HEK293T (cell line): ENCODE data around the gene INPP4B.

ENCODE experiments used
- ELF4 ChIP-seq: fragments of 450-650 bp; IDR thresholded peaks from 2 replicates; pipeline ENCODE4 v1.6.1; 2017; ENCODE audit warnings: antibody characterized with exemption
- FOXK2 ChIP-seq: fragments of 450-650 bp; IDR thresholded peaks from 2 replicates; pipeline ENCODE4 v1.6.1; 2016; ENCODE audit warnings: mild to moderate bottlenecking
- FOXM1 ChIP-seq: fragments of 450-650 bp; IDR thresholded peaks from 2 replicates; pipeline ENCODE4 v1.6.1; 2017; ENCODE audit warnings: mild to moderate bottlenecking, borderline replicate concordance
- HDGF ChIP-seq: fragments of 450-650 bp; IDR thresholded peaks from 2 replicates; pipeline ENCODE4 v1.6.1; 2017; ENCODE audit warnings: antibody characterized with exemption, borderline replicate concordance
- SP1 ChIP-seq: fragments of 450-650 bp; IDR thresholded peaks from 2 replicates; pipeline ENCODE4 v1.6.1; 2017
- SUZ12 ChIP-seq: fragments of 450-650 bp; IDR thresholded peaks from 2 replicates; pipeline ENCODE4 v1.6.1; 2016; ENCODE audit warnings: mild to moderate bottlenecking
- TARDBP ChIP-seq: fragments of 450-650 bp; IDR thresholded peaks from 2 replicates; pipeline ENCODE4 v1.6.1; 2016
- ZNF384 ChIP-seq: fragments of 450-650 bp; IDR thresholded peaks from 2 replicates; pipeline ENCODE4 v1.6.1; 2016

DNA sequence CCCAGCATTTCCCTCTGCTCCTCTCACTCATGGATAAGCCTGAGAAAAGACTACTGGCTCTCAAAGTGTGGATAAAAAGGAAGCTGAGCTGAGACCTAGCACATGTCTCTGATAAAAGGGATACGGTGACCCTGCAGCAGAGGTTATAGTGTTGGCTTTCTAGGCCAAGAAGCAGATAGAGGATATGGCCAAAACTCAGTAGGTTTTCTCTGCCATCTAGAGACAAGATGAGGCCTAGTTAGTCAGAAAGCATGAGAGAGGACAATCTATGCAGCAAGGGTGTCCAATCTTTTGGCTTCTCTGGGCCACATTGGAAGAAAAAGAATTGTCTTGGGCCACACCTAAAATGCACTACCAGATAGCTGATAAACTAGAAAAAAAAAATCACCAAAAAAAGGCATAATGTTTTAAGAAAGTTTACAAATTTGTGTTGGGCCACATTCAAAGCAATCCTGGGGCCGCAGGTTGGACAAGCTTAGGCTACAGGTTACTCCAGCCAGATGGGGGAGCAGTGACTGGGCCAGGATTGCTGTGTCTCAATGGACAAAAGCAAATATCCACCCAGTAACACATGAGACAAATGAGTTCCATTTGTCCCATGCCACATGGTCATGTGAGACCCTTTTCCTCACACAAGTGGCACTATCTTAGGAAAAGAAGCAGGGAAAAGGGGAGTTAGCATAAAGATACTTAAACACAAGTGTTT lies 411.4 kb downstream of the INPP4B start:
- TF ChIP-seq SP1 (no peak), ELF4 (no peak), FOXK2 (no peak), SUZ12 (no peak), TARDBP (no peak), HDGF (no peak), FOXM1 (no peak), ZNF384 (no peak)
